ENCODE measurements around the gene ZP1.

GRCh38 chr11:60906132-60906972, 39.0 kb downstream of the ZP1 start, which contains the start of gene PRPF19:
- TF ChIP-seq EZH2 (IDR thresholded peaks at IDR 0.05; ENCODE audit: insufficient read depth, poor library complexity, severe bottlenecking): no peak
- no peak for TF ChIP-seq EZH2phosphoT487 (IDR thresholded peaks at IDR 0.05; ENCODE audit: insufficient read depth, low read depth)

Measured in GM23248 (cell line).